ENCODE results near the gene NTMT2.

- TF ChIP-seq, protein P1, sequence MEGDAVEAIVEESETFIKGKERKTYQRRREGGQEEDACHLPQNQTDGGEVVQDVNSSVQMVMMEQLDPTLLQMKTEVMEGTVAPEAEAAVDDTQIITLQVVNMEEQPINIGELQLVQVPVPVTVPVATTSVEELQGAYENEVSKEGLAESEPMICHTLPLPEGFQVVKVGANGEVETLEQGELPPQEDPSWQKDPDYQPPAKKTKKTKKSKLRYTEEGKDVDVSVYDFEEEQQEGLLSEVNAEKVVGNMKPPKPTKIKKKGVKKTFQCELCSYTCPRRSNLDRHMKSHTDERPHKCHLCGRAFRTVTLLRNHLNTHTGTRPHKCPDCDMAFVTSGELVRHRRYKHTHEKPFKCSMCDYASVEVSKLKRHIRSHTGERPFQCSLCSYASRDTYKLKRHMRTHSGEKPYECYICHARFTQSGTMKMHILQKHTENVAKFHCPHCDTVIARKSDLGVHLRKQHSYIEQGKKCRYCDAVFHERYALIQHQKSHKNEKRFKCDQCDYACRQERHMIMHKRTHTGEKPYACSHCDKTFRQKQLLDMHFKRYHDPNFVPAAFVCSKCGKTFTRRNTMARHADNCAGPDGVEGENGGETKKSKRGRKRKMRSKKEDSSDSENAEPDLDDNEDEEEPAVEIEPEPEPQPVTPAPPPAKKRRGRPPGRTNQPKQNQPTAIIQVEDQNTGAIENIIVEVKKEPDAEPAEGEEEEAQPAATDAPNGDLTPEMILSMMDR (IDR thresholded peaks at IDR 0.05; ENCODE audit: low read depth, low read length), result no peak
- TF ChIP-seq POLR2A (IDR thresholded peaks at IDR 0.05; ENCODE audit: extremely low read depth, insufficient read length) (no peak), MYC (IDR thresholded peaks at IDR 0.05; ENCODE audit: low read depth, low read length) (no peak)
These were observed 18.5 kb downstream of the NTMT2 start for GRCh38 chr1:170164103-170164763.

Measured in NB4 (cell line).